ENCODE results near the gene VWA5B1.

VWA5B1 gene

DNA sequence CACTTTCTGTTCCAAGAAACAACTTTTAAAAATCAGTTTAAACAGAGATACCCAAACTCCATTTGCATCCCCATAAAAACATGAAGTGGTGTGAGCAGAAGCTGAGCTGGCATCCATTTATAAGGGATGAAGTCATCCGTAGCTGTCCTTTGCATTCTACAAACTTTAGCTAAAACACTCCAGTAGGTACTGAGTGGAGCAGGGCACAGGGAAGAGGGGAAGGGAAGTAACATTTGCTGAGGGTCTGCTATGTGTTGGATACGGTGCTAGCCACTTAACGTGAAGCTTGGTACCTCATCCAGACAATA lies 32.9 kb downstream of the VWA5B1 start:
- no peak for DNase-seq

DNA sequence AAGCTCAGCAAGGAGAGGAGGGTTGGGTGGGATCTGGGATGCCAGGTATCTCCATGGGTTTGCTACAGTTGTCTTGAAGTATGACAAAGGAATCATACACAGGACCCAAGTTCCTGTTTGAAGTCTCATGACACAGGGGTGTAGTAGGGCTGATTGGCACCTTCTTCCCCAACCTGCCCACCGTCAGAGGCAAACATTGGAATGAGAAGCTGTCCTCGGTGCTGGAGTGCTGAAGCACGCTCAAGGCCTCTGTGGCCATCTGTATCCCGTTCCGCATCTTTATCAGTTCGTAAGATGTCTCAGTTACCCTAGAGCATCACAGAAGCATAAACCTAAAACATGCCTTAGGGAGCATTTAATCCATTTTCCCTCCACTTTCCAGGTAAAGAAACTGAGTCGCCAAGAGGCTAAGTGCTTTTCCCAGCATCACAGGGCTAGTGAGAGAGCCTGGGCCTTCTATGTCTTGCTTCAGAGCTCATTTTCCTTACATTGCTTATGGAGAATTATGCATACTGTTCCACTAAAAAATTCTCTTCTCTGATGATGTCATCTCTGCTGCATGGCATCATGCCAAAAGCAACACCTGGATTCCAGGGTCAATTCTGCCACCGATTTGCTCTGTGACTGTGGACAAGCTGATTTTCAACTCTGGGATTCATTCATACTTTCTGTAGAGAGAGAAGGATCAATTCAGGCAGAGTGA lies 34.2 kb downstream of the VWA5B1 start:
- no peak for DNase-seq

DNA sequence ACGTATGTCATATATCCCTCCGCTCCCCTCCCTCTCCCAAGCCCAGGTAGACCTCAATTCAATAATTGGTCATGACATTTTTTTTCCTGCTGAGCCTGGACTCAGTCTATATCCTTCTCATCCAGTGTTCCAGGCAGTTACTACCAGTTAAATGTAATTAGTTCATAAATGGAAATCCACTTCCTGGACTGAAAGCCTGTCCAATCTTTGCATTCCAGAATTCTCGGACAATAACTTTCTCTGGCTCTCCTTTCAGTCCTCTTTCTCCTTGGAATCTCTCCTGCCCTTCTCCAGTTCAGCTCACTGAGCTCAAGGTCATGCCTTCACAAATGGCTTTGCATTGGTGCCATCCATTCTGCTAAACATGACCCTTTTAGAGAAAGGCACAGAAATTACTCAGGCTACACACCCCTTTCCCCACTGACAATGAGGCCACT lies 34.8 kb downstream of the VWA5B1 start:
- DNase-seq: no peak

DNA sequence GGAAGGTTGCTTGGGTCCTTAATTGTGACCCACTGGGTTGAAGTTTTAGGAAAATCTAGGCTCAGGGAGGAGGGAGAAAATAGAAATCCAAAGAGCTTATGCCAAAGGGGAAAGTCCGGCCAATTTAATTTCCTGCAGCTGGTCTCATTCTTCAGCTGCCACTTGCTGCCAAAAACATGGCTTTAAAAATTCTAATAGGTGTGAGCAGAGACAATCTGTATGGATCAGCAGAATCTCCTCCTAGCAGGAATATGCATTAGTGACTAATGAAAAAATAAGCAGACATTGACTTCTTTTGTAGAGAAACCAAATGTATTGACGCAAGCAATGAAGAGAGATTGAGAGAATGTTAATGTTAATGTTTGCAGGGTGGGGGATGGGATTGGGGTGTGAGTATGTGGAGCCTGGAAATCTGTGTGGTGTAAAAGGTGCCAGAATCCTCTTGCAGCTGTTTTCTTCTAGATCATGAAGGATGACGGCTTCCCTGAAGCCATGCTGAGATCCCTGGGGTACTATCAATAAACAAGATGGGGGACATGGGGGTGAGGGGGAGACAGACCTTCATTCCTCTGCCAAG lies 35.3 kb downstream of the VWA5B1 start:
- peak; percentile 60 for DNase-seq

DNA sequence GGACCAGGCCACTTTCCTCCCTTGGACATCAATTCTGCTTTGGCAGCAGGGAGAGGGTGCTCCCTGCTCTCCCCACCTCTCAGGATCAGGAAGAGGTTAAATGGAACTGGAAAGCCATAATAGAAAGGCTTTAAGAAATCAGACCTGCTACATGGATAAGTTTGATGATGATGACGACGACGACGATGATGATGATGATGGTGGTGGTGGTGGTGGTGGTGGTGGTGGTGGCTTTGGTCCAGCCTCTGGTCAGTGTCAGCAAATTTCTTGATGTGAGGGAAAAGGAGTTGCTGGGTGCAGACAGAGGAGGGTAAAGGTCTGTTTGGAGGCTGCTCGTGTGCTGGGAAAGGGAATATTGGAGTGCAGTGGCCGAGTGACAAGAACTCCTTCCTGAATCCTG lies 36.8 kb downstream of the VWA5B1 start:
- DNase-seq: no peak

DNA sequence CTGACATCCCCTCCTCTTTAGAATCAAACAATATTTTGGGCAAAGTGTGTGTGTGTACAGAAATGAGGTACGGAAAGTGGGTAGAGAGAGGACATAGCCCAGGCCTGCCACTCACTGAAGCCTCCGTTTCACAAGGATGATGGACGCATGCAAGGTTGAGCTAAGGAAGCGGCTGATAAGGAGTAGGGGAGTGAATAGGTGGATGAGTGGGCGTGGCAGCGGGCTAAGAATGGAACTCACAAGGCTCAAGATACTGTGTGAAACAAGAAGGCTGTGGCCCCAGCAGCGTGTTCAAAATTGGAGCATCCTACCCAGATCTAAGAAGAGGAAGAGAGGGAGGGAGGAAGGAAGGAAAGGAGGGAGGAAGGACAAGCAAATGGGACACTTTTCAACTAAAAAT lies 37.5 kb downstream of the VWA5B1 start:
- no peak for DNase-seq

DNA sequence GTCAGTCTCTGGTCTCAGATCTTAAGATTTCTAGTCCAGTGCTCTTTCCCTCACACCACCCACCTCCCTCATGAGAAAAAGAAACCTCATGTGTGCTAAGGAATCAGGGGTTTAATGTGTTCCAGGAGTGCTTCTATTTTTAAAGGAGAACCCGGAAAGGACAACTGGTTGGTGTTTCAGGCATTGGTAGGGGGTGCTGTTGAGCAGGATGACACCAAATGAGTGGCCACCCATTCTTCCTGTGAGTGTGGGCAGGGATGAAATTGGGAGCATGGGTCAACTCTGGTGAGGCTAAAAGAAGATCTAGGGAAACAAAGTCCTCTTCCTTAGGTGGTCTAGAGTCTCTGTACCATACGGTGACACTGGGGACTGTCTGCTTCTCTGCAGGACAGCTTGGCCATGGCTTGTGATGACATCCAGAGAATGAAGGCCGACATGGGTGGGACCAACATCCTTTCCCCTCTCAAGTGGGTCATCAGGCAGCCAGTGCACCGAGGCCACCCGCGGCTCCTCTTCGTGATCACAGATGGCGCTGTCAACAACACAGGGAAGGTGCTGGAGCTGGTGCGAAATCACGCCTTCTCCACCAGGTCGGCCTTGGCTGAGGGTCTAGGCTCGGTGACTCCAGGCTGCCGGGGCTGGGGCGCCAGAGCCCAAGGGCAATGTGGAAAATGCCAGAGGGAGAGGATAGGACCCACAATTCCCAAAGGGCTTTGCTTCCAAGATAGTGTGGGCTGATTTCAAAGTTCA lies 39.3 kb downstream of the VWA5B1 start:
- DNase-seq: no peak

DNA sequence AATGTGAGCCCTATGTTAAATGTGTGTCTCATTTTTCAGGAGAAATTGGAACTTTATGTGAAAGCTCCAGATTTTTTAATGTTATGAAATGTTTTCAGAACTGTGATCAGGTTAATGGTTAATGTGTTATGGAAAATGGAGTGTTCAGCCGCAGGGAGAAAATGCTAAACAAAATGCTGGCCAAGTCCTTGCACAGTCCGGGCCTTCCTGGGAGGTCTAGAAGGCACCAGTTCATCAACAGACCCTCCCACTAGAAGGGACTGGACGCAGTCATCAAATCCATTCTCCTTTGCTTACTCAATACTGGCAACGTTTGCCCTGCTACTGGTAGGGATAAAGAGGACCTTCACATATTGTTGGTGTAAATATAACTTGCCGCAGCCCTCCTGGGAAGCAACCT lies 43.4 kb downstream of the VWA5B1 start:
- no peak for DNase-seq

DNA sequence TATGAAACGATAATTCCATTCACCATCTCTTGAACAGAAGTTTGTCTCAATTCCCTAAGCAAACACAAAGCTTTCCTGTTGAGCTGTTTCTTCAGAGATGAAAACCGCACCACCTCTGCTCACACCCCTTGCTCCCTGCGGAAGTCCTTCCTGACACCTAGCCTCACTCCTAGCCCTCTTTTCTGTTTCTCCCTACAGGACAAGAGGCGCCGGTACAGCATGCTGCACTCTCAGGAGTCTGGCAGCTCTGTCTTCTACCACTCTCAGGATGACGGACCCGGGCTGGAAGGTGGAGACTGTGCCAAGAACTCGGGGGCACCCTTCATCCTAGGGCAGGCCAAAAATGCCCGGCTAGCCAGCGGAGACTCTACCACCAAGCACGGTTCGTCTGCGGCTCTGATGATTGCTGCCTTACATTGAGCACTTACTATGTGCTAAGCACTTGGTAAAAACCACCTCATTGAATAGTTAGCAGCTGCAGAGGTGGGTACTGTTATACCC lies 45.5 kb downstream of the VWA5B1 start:
- no peak for DNase-seq

DNA sequence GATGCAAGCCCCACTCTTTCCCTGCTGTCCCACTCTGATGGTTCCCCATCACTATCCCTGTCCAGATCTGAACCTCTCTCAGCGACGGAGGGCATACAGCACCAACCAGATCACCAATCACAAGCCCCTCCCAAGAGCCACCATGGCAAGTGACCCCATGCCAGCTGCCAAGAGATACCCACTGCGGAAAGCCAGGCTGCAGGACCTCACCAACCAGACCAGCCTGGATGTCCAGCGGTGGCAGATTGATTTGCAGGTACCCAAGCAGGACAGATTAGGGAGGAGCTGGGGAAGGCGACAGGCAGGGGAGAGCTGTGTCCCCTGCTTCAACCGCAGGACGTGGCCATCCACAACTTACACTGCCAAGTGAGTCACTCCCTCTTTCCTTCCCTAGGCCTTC lies 46.9 kb downstream of the VWA5B1 start:
- DNase-seq: no peak

DNA sequence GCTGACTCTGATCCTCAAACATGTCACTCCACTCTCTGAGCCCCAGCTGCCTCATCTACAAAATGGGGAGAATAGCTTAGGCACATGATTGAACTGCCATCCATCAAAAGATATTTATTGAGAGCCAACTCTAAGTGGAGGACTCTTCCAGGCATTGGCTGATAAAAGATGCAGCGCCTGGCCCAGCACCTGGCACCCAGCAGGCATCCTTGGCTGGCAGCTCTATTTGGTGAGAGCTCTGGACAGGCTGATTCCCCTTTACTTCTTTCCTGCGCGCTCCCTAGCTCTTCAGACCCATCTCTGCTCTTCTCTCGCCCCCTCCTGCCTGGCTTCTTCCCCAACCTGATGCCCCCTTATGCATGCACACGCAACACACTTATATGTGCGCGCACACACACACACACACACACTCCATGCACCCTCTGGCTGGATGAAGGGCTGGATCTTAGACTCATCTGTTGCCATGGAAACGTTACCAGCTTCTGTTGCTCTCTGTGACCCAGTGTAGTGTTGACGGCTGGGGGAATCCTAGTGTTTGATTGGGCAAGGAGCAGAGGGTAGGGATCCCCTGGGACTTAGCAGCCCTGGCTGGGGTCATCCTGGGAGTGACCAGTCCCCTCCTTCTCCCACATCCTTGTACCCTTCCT lies 49.3 kb downstream of the VWA5B1 start:
- DNase-seq: no peak

DNA sequence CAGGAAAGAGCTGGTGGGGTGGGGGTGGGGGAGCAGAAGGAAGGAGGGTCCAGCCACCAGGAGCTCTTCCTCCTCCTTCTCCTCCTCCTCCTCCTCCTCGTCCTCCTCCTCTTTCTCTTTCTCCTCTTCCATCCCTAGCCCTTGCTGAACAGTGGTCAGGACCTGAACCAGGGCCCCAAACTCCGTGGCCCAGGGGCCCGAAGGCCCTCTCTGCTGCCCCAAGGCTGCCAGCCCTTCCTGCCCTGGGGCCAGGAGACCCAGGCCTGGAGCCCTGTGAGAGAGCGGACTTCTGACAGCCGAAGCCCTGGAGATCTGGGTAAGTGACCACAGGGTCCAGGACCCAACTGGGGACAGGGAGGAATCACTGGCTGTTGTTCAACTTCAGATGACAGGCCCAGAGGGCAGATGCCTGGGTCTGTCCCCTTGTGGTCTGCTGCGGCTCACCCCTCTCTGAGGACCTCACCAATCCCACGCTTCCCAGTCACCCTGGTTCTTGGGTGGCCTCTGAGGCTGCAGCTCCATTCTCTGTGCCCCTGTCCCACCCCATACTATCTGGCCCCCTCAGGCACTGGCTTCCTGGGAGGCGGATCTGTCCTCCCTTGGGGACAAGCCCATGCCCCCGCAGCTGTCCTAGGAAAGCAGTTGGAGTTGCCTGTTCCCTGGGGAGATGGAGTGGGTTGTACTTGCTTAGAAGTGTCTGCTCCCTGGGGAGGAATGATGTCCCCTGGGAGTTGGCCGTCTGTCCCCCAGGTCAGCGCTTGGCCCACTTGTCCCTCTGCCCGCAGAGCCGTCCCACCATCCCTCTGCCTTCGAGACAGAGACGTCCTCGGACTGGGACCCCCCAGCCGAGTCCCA lies 51.8 kb downstream of the VWA5B1 start:
- DNase-seq: no peak

DNA sequence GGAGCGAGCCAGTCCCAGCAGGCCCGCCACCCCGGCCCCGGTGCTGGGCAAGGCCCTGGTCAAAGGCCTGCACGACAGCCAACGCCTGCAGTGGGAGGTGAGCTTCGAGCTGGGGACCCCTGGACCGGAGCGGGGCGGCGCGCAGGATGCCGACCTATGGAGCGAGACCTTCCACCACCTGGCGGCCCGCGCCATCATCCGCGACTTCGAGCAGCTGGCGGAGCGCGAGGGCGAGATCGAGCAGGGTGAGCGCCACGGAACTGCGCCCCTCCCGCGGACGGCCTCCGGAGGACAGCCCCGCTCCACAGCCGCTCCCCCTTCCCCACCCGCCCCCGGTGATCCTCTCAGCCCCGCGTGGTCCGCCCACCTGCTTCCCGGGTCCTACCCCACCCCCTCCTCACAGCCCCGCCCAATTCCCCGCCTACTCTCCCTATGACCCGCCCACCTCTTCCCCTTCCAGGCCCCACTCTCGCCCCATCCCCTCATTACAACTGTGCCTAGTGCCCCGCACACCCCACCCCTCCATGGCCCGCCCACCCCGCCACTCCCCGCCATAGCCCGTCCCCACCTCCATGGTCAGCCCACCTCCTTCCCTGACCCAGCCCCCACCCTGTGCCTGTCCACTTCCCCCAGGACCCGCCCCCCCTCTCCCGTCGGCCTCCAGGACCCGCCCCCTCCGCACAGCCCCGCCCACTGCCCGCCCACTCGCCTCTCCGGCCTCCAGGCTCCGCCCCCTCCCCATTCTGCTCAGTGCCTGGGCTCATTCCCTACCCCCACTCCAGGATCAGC lies 52.7 kb downstream of the VWA5B1 start:
- DNase-seq: no peak

DNA sequence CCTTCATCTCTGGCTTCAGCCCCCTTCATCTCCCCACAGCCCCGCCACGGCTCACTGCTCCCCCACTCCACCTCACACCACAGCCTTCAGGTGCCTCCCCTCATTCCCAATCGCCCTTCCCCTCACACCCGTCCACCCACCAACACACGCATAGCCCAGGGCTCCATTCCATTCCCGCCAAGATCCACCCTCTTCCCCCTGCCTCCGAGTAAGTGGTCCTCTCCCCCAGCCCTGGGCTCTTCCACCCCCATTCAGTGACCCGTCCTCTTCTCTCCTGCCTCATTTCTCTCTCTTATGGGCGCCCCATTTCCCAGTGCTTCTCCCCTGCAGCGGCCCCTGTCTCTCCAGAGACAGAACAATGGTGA lies 53.2 kb downstream of the VWA5B1 start:
- DNase-seq: no peak

DNA sequence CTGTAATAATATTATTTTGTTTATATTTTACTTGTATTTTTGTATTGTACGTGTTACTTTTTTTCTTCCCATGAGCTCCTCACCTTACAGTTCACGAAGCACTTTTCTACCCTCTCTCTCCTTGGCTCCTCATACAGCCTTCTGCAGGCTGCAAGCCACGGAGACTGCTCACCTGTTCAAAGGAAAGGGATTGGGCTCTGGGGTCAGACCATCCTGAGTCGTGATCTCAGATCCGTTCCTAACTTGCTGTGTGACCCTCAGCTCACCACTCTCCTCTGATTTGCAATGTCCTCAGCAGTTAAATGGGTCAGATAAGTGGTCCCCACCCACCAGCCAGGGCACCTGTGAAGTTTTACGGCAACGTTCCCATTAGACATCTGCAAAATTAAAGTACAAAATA lies 54.1 kb downstream of the VWA5B1 start:
- DNase-seq: no peak

DNA sequence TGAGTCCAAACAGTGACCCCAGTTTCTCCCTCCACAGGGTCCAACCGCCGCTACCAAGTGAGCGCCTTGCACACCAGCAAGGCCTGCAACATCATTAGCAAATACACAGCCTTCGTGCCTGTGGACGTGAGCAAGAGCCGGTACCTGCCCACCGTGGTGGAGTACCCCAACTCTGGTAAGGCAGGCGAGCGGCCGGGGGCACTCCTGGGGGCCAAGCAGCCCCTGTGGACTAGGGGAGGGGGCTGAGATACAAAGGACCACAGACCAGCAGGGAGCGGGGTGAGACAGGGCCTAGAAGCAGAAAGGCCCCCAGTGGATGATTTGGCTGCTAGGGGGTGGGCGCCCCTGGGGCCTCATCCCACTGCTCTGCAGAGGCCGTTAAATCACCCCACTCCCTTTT lies 54.7 kb downstream of the VWA5B1 start:
- DNase-seq: no peak

DNA sequence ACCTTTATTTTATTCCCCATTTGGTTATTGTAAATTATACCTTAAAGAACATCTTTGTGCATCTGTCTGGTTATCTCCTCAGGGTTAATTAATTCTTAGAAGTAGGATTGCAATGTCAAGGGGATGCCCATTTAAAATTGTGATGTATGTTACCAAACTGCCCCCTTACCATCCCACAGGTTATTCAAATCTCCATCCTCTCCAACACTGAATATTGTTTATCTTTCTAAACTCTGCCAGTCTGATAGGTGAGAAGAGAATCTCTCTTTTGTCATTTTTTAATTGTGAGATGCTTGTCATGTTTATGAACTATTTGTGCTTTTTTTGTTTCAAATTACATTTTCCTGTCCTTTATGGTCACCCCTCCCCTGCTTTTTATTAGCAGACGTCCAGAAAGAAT lies 55.8 kb downstream of the VWA5B1 start:
- no peak for DNase-seq

DNA sequence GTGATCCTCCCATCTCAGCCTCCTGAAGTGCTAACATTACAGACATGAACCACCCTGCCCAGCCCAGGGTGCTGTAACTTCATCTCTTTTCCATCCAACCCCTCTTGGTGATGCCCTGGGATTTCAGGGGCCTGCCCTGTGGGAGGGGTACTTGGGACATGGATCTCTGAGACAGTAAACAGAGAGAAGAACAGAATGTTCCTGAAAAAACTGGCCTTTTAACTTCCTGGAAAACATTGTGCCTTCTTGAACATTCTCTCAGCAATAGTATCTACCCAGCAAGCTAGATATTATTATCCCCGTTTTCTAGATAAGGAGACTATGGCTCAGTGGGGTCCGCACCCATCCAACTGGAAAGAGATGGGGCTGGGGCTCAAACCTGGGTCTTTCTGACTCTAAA lies 57.0 kb downstream of the VWA5B1 start:
- DNase-seq: no peak

DNA sequence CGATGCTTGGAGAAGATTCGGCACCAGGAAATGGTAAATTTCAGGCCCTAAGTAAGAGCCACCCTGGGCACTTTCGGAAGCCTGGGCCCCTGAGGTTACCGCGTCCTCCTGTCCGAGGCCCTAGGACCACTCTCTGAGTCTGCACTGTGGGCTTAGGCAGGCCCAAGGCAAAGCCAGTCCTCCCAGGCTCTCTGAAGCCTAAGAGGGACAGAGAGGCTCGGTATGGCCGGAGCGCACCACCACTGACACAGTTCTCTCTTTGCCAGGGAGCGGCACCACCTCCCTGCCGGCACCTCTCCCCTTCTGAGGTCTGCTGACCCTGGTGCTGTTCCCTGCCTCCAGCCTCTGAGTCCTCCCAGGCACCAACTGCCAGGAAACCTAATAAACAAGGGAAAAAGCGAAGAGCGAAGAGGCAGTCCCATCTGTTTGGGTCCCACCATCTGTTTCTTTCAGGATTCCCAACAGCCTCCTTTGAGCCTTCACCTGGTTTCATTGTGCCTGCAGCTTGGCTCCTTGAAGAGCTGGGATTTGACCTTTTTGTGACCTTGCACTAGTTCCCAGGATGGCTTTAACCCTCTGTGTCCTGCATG lies 57.7 kb downstream of the VWA5B1 start:
- DNase-seq: no peak

DNA sequence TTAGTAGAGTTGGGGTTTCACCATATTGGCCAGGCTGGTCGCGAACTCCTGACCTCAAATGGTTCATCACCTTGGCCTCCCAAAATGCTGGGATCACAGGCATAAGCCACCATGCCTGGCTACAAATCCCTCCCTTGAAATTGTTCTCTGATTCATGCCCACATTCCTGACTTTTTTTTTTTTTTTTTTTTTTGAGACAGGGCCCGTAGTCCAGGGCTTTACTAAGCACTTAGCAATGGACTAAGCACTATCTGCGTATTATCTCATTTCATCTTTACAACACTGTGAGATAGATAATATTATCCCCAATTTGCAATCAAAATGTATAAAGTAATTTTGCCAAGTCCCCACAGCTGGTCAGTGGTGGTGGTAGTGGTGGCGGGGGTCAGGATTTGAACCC lies 58.9 kb downstream of the VWA5B1 start:
- no peak for DNase-seq

DNA sequence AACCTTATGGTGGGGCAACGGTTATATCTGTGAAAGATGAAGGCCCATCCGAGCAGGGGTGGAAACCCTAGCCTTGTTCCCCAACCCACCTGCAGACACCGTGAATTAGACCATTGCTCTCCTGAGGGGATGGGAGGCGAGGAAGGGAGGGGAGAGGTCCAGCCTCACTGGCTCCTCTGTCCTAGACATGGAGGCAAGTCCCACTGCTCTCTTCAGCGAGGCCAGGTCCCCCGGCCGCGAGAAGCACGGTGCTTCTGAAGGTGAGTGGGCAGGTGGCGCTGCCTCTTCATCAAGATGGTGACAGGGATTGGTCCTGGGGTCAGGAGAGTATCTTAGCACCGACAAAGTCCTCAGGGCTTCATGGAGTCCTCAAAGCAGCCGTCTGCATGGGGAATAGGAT lies 59.3 kb downstream of the VWA5B1 start:
- DNase-seq: no peak

DNA sequence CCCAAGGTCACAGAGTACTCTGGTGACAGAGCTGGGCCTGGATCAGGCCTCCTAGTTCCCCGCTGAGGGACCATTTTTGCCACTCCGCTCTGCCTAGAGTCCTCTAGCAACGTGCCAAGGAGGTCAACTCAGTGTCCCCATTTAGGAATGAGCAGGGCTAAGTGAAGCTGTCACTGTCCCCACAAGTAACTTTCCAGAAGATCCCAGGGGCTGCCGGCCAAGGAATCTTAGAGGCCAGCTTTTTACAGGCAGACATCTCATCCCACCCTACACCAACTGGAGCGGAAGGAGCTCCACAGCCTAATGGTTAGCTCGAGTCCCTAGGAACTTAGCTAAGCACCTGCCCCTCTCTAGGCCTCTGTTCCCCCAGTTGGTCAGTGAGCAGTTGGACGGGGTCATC lies 59.7 kb downstream of the VWA5B1 start:
- no peak for DNase-seq

Measured in right forelimb (tissue), 1 donor.